GM12878 (cell line): ENCODE data around the gene HEBP2. TPM values are rescaled to one million over a fixed set of nuclear protein-coding genes. Genes with fewer than 3 reads are reported as not detected.

Source experiments
- ATAC-seq: fragments of 200-7000 bp; cut with Tn5 transposase; 3 replicates; pipeline ENCODE4 v1.9.1; 2020; ENCODE audit warnings: mild to moderate bottlenecking, moderate library complexity
- BruUV-seq: library from RNA; stranded (reverse); fragments of 400-500 nt; replicated peaks from 2 replicates; lab custom pipeline; 2021; lab: Mats Ljungman, UMichigan
- CTCF ChIA-PET: fragments of 300-600 bp; sonication (Branson Sonifier 250); formaldehyde crosslinking; extraction: SDS; loops from one replicate; lab custom pipeline; 2021; ENCODE audit warnings: inconsistent platforms; lab: Yijun Ruan, JAX
- POLR2A ChIA-PET: fragments of 350-600 bp; formaldehyde crosslinking; extraction: SDS; loops from one replicate; lab custom pipeline; 2021; ENCODE audit warnings: inconsistent platforms; lab: Charles Lee
- RAD21 ChIA-PET: fragments of 300-600 bp; sonication (Branson Sonifier 250); formaldehyde crosslinking; loops from one replicate; lab custom pipeline; 2023; ENCODE audit warnings: antibody characterized with exemption; ENCODE audit not compliant: unreplicated experiment; lab: Charles Lee
- SMC1A ChIA-PET: fragments of 300-600 bp; sonication (Branson Sonifier 250); formaldehyde crosslinking; loops from one replicate; lab custom pipeline; 2023; ENCODE audit not compliant: unreplicated experiment, uncharacterized antibody; lab: Charles Lee
- DNase-seq: peaks from one replicate; pipeline ENCODE4 v3.0.0-alpha.2; 2011; ENCODE audit warnings: low read depth, low spot score
- FAIRE-seq: peaks from 3 replicates; lab custom pipeline; 2011; peaks lifted over from hg19 to GRCh38; lab: Jason Lieb, UNC
- H2AFZ ChIP-seq: 2 replicates; pipeline ENCODE4 v1.6.0; 2011; ENCODE audit warnings: low read depth, low read length, control low read depth; ENCODE audit not compliant: control insufficient read depth
- H3K27ac ChIP-seq: 2 replicates; pipeline ENCODE4 v1.5.1; 2011; ENCODE audit warnings: control low read depth; ENCODE audit not compliant: control insufficient read depth, insufficient read depth
- H3K27me3 ChIP-seq, 2 experiments: replicated peaks in 1 of 2; 2 replicates each; pipeline versions ENCODE4 v1.6.0 to v1.6.1; 2011; ENCODE audit warnings: low read length in 1 of 2; ENCODE audit not compliant: control insufficient read depth in 2 of 2, insufficient read depth in 2 of 2
- H3K36me3 ChIP-seq, 2 experiments: 2 replicates each; pipeline ENCODE4 v1.5.1; 2011; ENCODE audit warnings: low read length in 1 of 2; ENCODE audit not compliant: control insufficient read depth in 2 of 2, insufficient read depth in 2 of 2
- H3K4me1 ChIP-seq: 2 replicates; pipeline ENCODE4 v1.6.1; 2011; ENCODE audit warnings: mild to moderate bottlenecking, low read length, moderate library complexity, mixed read lengths; ENCODE audit not compliant: control insufficient read depth, insufficient read depth
- H3K4me2 ChIP-seq: 2 replicates; pipeline ENCODE4 v1.6.0; 2011; ENCODE audit warnings: control low read depth; ENCODE audit not compliant: control insufficient read depth, insufficient read depth
- H3K4me3 ChIP-seq: fragments of 200-600 bp; sonication (generic); 2 replicates; pipeline ENCODE4 v1.5.1; 2016
- H3K79me2 ChIP-seq: 2 replicates; pipeline ENCODE4 v1.6.0; 2011; ENCODE audit warnings: low read length; ENCODE audit not compliant: control insufficient read depth, insufficient read depth
- H3K9ac ChIP-seq: 2 replicates; pipeline ENCODE4 v1.8.0; 2011; ENCODE audit warnings: low read length, control low read depth, mixed read lengths; ENCODE audit not compliant: control insufficient read depth, insufficient read depth
- H3K9me3 ChIP-seq: replicated peaks from 3 replicates; pipeline ENCODE4 v1.5.1; 2011; ENCODE audit warnings: mild to moderate bottlenecking, low read length; ENCODE audit not compliant: control insufficient read depth, insufficient read depth
- H4K20me1 ChIP-seq: 2 replicates; pipeline ENCODE4 v1.6.0; 2011; ENCODE audit not compliant: control insufficient read depth, insufficient read depth
- BCLAF1 ChIP-seq: fragments of 450-650 bp; IDR thresholded peaks from 2 replicates; pipeline ENCODE4 v1.6.1; 2017; ENCODE audit warnings: antibody characterized with exemption, mild to moderate bottlenecking, moderate library complexity
- BRCA1 ChIP-seq: IDR thresholded peaks from 2 replicates; pipeline ENCODE4 v1.6.1; 2011; ENCODE audit warnings: low read depth, low read length, improper control_type of control experiment
- POLR2A ChIP-seq: IDR thresholded peaks from 2 replicates; pipeline ENCODE4 v1.6.1; 2011; ENCODE audit warnings: low read depth, mild to moderate bottlenecking, low read length
- RFX5 ChIP-seq: IDR thresholded peaks from 2 replicates; pipeline ENCODE4 v1.6.1; 2011; ENCODE audit warnings: low read depth, low read length, improper control_type of control experiment
- SKIL ChIP-seq: fragments of 450-650 bp; IDR thresholded peaks from 2 replicates; pipeline ENCODE4 v1.6.1; 2017; ENCODE audit warnings: mild to moderate bottlenecking, low read depth, inconsistent platforms; ENCODE audit not compliant: poor library complexity, severe bottlenecking
- SMC3 ChIP-seq: IDR thresholded peaks from 2 replicates; pipeline ENCODE4 v1.6.1; 2011; ENCODE audit warnings: low read length, improper control_type of control experiment, borderline replicate concordance
- SP1 ChIP-seq: IDR thresholded peaks from one replicate; pipeline ENCODE4 v1.6.1; 2011; ENCODE audit warnings: low read depth, low read length
- SUZ12 ChIP-seq: fragments of 200-600 bp; sonication (generic); IDR thresholded peaks from one replicate; pipeline ENCODE4 v1.6.1; 2018; ENCODE audit warnings: antibody characterized with exemption, mild to moderate bottlenecking; ENCODE audit not compliant: unreplicated experiment
- TAF1 ChIP-seq: IDR thresholded peaks from 2 replicates; pipeline ENCODE4 v1.6.1; 2011; ENCODE audit warnings: mild to moderate bottlenecking, low read depth, low read length, borderline replicate concordance
- TARDBP ChIP-seq: IDR thresholded peaks from 2 replicates; pipeline ENCODE4 v1.6.1; 2016; ENCODE audit warnings: borderline replicate concordance
- YBX1 ChIP-seq: fragments of 450-650 bp; IDR thresholded peaks from 2 replicates; pipeline ENCODE4 v1.6.1; 2016; ENCODE audit warnings: antibody characterized with exemption
- ZBTB33 ChIP-seq: fragments of 450-650 bp; IDR thresholded peaks from 2 replicates; pipeline ENCODE4 v1.6.1; 2017; ENCODE audit warnings: mild to moderate bottlenecking
- ZNF207 ChIP-seq: fragments of 450-650 bp; IDR thresholded peaks from 2 replicates; pipeline ENCODE4 v1.6.1; 2014; ENCODE audit warnings: antibody characterized with exemption, mild to moderate bottlenecking, borderline replicate concordance
- ZNF384 ChIP-seq: IDR thresholded peaks from 2 replicates; pipeline ENCODE4 v1.6.1; 2012; ENCODE audit warnings: low read depth, mild to moderate bottlenecking, low read length, improper control_type of control experiment, borderline replicate concordance
- ZNF622 ChIP-seq: fragments of 450-650 bp; IDR thresholded peaks from 2 replicates; pipeline ENCODE4 v1.6.1; 2017; ENCODE audit warnings: mild to moderate bottlenecking, inconsistent platforms
- WGBS: methylation state at CpG from one replicate; pipeline ENCODE4 v1.1.6; 2016; ENCODE audit warnings: low lambda C conversion rate; ENCODE audit not compliant: insufficient replicate concordance, insufficient coverage; ENCODE audit errors: missing lambda C conversion rate; 5-methylcytosine and 5-hydroxymethylcytosine counted together
- in situ Hi-C: fragments of 300-500 bp; cut with MboI; formaldehyde crosslinking; loops from 9 replicates; pipeline ENCODE4 v1.14.3; 2018; ENCODE audit warnings: mixed read lengths
- intact Hi-C: fragments of 100-400 bp; cut with micrococcal nuclease; formaldehyde crosslinking; loops from one replicate; pipeline ENCODE4 v1.14.2; 2022; ENCODE audit not compliant: unreplicated experiment
- polyA plus RNA-seq, 11 experiments: library from polyadenylated mRNA; depleted of rRNA in 4 of 11; unstranded in 6 of 11; stranded (reverse) in 5 of 11; fragments of >200 nt; fragmentation: Nextera tagmentation in 4 of 11; fragmentation: Illumina TruSeq in 1 of 11; extraction: Ambion mirVana in 4 of 11; extraction: Trizol in 1 of 11; gene quantifications; 1 replicate in 1 of 11; 2 replicates in 10 of 11; pipeline versions ENCODE4 v1.2.1 to v1.2.3, GENCODE V29; 2011 to 2016; ENCODE audit warnings: inconsistent platforms in 2 of 11, missing spikeins in 2 of 11, low read depth in 1 of 11
- total RNA-seq, 4 experiments: library from RNA; depleted of rRNA in 3 of 4; stranded (reverse); fragments of >200 nt in 3 of 4; fragmentation: Illumina TruSeq in 1 of 4; extraction: Trizol in 1 of 4; gene quantifications; 2 replicates each; pipeline versions ENCODE4 v1.2.1 to v1.2.3, GENCODE V29; 2013 to 2021

Gene HEBP2
- total and polyA plus RNA-seq, 10 of the 15 experiments (the other 5 are each of a cell fraction or from before 2014, with no cell fraction given) = 3.8 to 41.8 (median 16.9) TPM

- intact Hi-C loops = loop anchor here (5.0 kb wide), 1 partner anchor 115 kb away; no protein-coding TSS in a partner anchor
- Histone ChIP-seq H3K36me3 (0 out of 4 replicates have a peak, but pooled peaks cover 0 to 2% of the 10 kb centered on the region in 2 experiments), H3K9me3 (no peaks in the 10 kb centered on the region), H3K27ac (no peak overlapping the region), H2AFZ (no peak overlapping the region), H3K27me3 (no peaks in the 10 kb centered on the region), H3K4me1 (peaks cover 3% of the 10 kb centered on the region; the same call in 1 of the 2 replicates), H3K4me2 (no peak overlapping the region), H3K9ac (no peak overlapping the region), H3K4me3 (no peak overlapping the region), H4K20me1 (no peaks in the 10 kb centered on the region), H3K79me2 (no peaks in the 10 kb centered on the region)
- ChIA-PET POLR2A (interaction anchor here (1.0 kb wide), 1 partner anchor 25 kb away, joined by 4 read pairs; no protein-coding TSS in a partner anchor), RAD21 (interaction anchor here (0.7 to 4.4 kb wide), 4 partner anchors 56 to 990 kb away, joined by 3 to 26 read pairs (median 5); no protein-coding TSS in a partner anchor), CTCF (interaction anchor here (0.7 to 2.0 kb wide), 9 partner anchors 9 to 286 kb away, joined by 3 to 9 read pairs (median 4); no protein-coding TSS in a partner anchor), SMC1A (interaction anchor here (0.7 to 4.4 kb wide), 4 partner anchors 21 to 197 kb away, joined by 3 to 34 read pairs (median 3); no protein-coding TSS in a partner anchor)
- DNase-seq (no peak), FAIRE-seq (no peak), ATAC-seq (no peak)
- no TSS peak for BruUV-seq
- 81% methylated on average over 13 of the region's 14 CpGs for WGBS
- in situ Hi-C loops = no loop called here
- TF ChIP-seq ZNF207 (no peak), POLR2A (no peak), TARDBP (no peak), YBX1 (no peak), SP1 (no peak), SKIL (no peak), RFX5 (no peak), ZNF622 (no peak), BCLAF1 (no peak), SUZ12 (no peak), SMC3 (no peak), ZNF384 (no peak), BRCA1 (no peak), ZBTB33 (no peak), TAF1 (no peak)
Observed at GRCh38 chr6:138401960-138402837, 1.8 kb upstream of the HEBP2 start.
